HG02973 (cell line): ENCODE results near the gene SNCB.
A peak's percentile ranks its signal among the peaks of the same experiment; 100 is the strongest.

Experiments
- ATAC-seq: cut with Tn5 transposase; IDR thresholded peaks from one replicate; pipeline ENCODE4 v1.9.1; 2021; ENCODE audit warnings: moderate library complexity; ENCODE audit not compliant: unreplicated experiment

The SNCB gene

DNA sequence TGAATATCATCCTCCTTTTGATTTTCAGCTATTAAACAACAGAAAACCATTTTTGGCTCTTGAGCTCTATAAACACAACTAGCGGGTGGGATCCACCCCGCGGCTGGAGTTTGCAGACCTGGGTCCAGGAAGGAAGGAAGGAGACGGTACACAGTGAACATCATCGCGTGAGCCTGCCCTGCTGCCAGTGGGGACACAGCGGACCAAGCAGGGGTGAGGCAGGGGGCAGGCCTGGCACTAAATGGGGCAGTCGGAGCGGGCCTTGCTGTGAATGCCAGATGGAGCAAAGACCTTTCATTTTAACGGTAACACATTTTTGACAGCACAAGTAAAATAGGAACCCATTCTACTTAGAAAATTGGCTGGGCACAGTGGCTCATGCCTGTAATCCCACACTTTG lies 31.3 kb upstream of the SNCB start:
- no peak for ATAC-seq

DNA sequence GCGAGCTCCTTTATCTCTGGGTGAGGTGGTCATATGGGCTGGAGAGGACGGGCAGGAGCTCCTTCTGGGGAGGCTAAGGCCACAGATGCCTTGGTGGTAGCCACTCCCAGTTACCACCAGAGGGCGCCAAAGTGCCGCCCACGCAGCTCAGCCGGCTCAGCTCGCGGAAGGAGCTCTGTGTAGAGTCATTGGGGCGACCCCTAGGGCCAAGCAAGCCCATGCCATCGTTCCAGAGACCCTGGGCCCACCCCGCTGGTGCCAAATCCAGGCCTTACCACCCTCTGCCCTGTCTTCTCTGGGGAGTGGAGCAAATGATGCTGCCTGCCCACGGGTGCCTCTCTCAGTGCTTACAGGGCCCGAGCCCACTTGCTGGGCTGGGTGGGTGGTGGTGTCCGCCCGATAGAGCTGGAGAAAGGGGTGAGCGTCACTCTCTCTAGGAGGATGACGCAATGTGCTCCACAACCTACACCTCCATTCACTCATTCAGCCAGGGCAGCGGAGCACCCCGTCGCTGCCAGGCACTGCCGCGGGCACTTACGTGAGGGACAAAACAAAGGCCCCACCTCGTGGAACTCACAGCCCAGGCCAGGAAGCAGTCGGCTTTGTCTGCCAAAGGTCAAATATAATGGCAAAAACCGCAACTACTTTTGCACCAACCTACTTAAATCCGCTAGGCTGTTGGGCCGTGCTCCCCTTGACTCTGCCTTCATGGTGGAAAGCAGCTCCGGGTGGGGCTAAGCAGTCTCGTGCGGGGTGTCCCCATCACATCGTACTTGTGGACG lies 30.7 kb upstream of the SNCB start:
- peak; percentile 67 for ATAC-seq

DNA sequence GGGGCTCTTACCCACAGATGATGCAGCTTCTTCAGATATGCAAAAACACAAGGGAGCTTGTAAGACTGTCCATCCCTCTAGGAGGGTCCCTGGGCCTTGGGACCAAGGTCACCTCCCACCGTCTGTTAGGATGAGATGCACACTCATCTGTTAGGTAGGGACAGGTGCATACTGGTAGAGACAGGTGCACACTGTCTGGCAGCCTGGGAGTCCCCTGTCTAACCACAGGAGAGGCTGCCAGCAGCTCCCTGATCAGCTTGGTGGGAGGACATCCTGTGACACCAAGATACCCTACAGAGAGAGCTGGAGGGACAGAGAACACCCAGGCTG lies 30.2 kb upstream of the SNCB start:
- peak; percentile 15 for ATAC-seq

DNA sequence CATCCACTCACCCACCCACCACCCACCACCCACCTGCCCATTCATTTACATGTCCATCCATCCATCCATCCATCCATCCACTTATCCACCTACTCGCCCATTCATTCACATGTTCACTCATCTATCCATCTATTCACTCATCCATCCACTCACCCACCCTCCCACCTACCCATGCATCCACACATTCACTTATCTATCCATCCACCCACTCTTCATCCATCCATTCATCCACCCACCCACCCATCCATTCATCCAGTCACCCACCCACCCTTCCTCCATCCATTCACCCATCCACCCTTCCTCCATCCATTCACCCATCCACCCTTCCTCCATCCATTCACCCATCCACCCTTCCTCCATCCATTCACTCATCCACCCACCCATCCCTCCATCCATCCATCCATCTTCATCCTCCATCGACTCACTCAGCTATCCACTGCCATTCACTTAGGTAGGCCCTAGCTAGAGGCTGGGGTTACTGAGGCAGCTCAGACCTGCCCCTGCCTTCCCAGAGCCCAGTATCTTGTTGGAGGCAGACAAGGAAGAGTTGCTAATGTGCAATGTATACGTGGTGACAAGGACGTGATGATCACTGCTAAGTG lies 29.6 kb upstream of the SNCB start:
- no peak for ATAC-seq

DNA sequence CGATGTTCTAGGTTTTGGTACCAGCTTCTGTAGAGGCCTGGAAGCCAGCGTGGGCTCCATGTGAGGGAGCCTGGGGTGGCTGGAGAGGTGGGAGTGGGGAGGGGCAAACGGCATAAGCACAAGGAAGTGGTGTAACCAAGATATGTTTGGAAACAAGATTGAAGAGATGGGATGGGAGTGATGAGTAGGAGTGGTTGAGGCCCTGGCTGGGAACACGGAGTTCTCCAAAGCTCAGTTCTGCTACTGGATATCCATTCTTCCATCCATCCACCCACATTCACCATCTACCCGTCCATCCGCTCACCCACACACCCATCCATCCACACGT lies 29.1 kb upstream of the SNCB start:
- ATAC-seq: no peak

DNA sequence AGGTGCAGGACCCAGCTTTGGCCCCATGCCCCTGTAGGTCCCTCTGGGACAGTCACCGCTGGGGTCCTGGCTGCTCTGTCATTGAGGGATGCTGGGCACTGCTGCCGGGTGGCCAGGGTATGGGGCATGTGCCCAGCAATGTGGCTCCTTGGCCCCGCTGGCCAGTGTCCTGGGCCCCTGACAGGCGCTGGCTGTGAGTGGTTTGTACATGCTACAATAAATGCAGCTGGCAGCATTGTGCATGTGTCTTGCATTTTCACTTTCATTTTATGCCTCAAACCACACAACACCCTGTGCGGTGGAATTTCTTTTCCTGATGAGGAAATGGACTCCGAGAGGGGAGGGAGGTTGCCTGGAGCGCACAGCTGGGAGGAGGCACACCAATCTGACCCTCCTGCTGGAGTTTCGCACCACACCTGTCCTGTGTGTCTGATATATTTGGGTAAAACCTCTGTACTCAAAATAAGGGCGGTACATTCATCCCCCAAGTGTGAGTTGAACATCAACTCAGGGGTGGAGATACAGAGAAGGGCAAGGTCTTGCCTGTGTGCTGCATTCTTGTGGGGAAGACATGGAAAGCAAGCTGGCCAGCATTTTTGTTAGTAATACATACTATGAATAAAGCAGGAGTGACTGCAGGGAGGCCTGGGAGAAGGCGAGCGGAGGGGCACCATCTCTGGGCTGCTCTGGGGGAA lies 28.6 kb upstream of the SNCB start:
- no peak for ATAC-seq

DNA sequence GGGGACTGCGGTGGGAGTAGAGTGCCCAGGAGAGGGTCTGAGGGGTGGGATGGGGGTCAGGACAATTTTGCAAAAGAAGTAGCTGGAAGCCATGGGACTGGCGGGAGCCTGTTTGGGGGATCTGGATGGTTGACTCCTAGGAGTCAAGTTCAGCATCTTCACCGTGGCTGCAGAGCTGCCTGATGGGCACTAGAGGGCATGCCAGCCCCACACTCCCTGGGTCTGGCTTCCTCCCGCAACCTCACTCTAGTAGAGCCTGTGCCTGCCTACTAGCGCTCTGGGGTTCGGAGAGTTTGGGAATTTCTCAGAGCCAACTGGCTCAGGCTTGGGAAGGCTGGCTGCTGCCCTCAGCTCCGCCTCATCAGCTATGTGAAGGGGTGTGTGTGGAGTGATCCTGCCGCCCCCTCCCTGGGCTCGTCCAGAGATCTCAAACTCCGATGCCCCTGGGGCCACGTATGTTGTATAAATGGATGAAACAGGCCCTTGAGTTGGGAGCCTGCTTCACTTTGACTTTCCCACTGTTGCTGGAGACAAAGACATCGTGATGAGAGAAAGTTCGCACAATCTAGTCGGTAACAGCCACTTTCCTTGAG lies 27.8 kb upstream of the SNCB start:
- no peak for ATAC-seq

DNA sequence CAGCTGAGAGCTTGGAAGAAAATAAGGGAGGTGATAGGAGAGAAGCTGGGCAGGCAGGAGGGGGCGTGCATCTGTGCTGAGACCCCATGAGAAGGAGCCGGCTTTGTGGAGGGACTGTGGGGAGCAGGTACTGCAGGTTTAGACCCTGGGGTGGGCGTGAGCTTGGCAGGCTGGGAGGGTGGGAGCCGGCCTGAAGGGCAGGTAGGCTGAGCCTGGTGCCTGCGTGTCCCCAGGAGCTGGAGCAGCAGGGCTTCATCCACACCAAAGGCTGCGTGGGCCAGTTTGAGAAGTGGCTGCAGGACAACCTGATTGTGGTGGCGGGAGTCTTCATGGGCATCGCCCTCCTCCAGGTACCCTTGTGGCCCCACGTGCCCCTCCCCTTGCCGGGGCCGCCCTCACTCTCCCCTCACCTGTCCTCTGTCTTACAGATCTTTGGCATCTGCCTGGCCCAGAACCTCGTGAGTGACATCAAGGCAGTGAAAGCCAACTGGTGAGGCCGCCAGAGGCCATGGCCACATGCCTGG lies 26.2 kb upstream of the SNCB start:
- ATAC-seq: no peak

DNA sequence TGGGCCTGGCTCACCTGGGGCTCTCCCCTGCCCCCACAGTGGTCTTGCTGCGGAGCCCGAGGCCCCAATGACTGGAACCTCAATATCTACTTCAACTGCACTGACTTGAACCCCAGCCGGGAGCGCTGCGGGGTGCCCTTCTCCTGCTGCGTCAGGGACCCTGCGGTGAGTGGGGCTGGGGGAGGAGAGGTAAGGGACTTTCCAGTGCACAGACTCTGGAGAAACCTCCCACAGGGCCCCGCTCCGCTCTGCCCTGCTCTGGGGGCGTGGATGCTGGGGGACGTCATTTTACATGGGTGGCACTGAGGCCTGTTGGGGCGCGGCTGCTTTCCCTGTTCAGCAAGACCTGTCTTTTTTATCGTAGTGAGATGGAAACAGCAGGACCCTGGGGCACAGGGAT lies 24.5 kb upstream of the SNCB start:
- no peak for ATAC-seq

DNA sequence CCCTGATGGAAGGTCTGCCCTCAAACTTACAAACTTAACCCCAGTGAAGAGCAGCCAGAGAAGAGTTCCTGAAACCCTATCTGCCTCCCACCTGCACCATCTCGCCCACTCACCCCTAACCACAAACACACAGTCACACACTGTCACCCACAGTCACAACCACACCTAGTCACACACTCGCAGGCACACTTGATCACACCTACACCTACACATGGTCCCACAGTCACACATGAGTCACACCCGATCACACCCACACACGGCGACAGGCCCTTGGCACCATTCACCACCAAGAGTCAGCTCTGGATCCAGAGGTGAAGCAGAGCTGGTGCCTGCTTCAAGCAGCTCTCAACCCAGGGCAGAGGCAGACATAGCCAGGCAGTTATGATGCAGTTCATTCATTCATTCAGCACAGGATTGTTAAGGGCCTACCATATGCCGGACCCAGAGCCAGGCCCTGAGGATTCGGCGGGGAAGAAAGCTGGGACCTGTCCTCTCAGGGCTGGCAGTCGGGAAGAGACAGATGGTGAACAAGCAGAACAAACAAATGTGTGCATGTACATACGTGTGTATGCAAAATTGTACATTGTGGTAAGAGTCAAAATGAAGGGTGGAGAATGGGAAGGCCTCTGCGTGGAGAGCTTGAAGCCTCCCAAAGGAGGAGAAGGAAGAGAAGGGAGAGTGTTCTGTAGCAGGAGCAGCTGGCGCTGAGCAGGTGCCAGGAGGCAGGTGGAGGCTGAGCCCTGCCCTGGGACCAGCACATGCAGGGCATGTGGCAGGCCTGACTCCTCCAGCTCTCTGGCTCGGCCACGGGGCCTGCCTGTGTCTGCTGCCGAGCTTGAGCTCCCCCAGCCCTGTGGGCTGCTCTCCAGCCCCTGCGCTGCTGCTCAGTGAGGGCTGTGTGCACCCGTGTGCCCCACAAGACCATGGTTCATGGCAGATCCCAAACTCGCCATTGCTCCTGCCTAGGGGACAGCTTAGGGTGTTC lies 23.4 kb upstream of the SNCB start:
- no peak for ATAC-seq

DNA sequence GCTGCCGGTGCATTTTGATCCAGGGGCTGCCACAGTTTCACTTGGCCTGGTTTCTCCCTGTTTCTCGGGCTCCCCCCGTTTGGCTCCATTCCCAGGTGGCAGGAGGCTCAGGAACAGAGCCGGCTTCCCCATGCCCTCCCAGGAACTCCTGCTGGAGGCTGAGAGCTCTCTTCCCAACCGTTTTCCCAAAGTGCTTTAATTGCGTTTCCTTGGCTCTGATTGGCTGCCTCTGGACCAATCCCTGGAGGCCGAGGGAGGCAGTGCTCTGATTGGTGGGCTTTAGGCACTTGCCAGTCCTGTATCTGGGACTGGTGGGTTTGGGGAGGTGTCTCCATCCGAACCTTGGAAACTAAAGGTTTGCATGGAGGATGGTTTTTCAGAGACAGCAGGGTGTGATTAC lies 21.8 kb upstream of the SNCB start:
- no peak for ATAC-seq

DNA sequence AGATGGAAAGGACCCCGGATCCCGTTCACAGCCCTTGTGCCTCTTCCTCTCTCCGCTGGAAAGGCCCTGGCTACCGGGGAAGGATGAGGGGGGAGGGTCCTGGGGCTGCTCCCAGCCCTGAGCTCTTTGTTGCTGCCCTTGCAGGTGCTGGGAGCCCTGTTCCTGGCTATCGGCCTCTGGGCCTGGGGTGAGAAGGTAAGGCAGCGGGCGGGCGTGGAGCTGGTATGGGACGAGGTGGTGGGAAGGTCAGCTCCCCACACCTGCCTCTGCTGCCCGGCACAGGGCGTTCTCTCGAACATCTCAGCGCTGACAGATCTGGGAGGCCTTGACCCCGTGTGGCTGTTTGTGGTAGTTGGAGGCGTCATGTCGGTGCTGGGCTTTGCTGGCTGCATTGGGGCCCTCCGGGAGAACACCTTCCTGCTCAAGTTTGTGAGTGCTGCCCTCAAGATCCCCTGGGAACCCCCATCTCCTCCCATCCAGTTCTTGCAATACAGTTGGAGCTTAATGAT lies 21.2 kb upstream of the SNCB start:
- no peak for ATAC-seq

DNA sequence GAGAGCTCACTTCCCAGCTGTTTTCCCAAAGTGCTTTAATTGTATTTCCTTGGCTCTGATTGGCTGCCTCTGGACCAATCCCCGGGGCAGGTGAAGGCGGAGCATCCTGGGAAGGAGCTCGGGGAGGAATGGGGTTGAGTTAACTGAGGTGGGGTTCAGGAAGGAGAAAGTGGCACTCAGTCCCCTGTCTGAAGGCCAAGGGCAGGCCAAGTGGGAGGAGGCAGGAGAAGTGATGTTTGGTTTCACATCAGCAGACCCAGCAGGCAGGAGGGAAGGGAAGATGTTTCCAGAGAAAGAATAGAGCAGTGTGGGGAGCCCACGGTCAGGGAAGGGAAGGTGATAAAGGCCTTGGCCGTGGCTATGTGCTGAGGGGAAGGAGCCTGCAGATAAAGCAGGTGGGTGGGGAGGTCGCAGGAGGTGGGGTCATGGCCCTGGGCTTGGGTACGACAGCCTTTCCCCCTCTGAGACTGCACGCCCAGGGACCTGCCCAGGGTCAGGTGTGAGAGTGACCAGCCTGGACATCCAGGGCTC lies 20.1 kb upstream of the SNCB start:
- no peak for ATAC-seq

DNA sequence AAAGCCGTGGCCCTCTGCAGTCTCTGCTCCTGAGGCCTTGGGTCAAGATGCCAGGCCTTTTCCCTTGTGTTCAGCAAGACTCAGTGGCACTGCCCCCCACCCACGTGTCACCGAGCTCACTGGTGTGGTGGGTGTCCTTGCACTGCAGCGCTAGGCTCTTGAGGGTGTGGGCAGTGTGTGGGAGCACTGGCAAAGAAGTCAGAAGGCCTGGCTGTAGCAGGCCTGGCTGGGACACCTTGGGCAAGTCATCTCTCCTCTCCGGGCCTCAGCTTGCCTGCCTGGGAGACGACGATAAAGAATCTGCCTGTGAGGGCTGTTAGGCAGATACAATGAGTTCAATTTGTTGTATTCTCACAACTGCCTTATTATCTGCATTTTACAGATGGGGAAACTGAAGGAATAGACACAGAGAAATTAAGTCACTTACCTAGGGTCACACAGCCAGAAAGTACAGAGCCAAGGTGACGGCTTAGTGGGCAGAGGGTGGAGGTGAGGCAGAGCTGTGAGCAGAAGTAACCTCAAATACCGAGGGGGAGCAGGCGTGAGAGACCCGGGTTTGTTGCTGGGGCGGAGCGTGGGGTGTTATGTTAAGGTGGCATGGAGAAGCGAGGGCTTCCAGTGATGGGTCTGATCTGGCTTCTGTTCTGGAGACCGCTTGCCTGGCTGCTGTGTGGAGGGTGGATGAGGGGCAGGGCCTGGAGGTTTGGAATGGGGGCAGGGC lies 18.3 kb upstream of the SNCB start:
- ATAC-seq: no peak

DNA sequence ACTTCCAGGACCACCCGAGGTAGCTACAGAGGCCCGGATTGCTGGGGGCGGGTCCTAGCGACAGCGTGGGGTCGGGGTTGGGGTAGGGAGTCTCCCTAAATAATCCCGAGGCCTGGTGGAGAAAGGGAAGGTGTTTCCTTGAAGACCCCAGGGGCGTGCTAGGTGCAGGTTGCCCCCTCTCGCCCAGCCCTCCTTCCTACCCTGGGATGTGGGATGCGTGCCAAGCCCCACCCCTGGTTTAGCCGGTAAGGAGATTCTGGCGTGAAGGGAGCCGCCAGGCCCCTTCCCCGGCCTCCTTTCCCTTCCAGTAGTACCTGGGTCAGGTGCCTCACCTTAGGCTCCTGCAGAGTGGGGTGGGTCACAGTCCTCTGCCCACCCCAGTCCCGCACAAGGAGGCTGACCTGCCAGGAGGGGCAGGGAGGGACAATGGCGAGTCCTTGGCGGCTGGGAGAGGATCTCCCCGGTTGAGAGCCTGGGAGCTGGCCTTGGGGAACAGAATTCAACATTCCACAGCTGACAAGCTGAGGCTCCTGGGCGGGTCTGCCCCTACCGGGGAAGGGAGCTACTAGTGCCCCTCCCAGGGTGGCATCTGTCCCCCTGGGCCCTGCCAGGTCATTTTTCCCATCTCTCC lies 17.6 kb upstream of the SNCB start:
- ATAC-seq: no peak

DNA sequence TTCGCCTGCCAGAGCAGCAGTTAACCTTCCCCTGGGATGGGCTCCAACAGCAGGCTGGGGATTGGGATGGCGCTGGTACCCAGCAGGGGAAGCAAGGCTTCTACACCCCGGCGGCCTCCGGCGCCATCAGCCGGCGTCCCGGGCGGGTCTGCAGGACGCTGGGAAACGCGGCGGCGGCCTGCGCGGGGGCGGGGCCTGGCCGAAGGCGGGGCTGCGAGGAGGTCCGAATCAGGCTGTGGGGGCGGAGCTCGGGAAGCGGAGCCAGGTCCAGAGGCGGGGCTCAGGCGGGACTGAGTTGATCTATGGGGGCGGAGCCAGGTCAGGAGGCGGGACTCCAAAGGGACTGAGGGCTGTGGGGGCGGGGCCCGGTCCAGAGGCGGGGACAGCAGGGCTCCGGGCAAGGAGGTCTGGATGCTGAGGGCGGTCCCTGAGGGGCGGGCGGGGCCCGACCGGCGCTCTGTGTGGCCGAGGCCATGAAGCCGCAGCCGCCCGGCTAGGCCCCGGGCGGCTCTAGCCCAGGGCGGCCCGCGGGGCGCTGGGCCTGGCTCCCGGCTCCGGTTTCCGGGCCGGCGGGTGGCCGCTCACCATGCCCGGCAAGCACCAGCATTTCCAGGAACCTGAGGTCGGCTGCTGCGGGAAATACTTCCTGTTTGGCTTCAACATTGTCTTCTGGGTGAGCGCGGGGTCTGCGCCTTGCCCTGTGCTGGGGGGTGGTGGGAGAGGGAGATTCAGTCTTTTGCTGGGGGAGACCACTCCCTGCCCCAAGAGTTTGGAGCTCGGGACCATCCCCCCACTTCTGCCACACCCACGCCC lies 16.9 kb upstream of the SNCB start, which contains the start of gene TSPAN17:
Gene TSPAN17 (plus strand): TSS at position 455 of the 813 bp plus-strand sequence. CDS start 132 bp downstream, at position 587.
- peak; percentile 90 for ATAC-seq

DNA sequence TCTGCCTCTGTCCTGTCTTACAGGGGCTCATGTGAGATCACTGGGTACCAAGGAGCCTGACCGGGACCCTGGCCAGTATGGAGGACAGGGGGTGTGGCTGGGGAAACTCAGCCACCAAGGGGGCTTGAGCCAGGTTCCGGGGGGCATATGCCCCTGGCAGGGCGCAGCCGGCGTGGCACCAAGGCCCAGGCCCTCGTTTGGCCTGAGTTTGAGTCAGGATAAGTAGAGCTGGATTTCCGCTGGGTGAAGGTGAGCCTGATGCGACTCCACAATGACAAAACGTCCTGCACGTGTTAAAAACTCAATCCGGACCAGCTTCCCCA lies 16.3 kb upstream of the SNCB start:
- ATAC-seq: peak; percentile 16

DNA sequence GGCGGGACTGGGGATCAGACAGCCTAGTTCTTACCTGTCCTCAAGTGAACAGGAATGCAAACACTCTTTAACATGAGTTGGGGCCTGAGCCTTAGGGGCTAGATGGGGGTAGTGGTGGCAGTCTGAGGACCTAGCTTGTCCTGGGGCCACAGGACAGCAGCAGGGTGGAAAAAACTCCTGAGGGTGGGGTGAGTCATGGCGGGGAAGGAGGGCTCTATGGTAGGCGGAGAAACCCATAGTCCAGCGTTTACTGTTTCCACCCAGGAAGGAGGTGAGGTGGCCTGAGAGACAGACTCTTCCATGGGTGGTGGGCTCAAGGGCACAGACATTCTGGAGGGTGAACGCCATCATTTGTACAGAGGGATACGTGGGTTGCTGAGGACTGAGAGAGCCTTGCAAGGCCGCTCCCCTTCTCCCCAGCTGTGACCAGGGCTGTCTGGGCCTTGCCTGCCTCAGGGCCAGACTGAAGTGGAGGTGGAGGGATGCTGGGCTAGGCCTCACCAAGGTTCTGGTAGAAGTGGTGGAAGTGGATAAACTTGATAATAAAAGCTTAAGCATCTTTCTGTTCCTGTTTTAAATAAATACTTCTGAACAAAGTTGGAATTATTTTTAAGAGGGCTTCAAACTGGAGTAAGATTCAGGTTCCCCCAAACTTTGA lies 15.8 kb upstream of the SNCB start:
- ATAC-seq: no peak
